Choroid plexus epithelial cell (primary cell): Measurements from ENCODE around the gene STK11IP.
"Not testable (repeated sequence)": the region's sequence is repeated elsewhere in the genome, so short reads cannot be mapped to it uniquely, and the experiment has no call there.

Experiments used
- DNase-seq: peaks from one replicate; pipeline ENCODE4 v3.0.0-alpha.2; 2010; ENCODE audit warnings: low read depth
- H3K4me3 ChIP-seq: 2 replicates; pipeline ENCODE4 v1.5.1; 2011; ENCODE audit warnings: low read depth, mild to moderate bottlenecking, control low read depth, low read length, moderate library complexity
- CTCF ChIP-seq: conservative IDR thresholded peaks from 2 replicates; pipeline ENCODE4 v1.5.1; 2011; ENCODE audit warnings: low read depth, mild to moderate bottlenecking, control low read depth, inconsistent platforms, low read length, moderate library complexity

Gene STK11IP

DNA sequence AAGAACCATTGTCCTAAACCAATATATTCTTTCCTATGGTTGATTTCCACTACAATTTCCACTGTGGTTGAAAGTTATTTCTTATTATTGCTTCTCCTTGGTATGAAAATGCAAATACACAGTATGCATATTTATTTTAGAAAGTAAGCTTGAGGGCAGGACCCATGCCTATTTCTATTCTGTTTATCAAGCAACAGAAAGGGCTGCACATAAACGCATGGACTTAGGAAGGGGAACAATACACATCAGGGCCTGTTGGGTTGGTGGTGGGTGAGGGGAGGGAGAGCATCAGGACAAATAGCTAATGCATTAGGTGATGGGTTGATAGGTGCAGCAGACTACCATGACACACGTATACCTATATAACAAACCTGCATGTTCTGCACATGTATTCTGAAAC is 50.5 kb downstream of the STK11IP start:
- no peak for DNase-seq
- TF ChIP-seq CTCF, result no peak
- no peak overlapping the region for H3K4me3 ChIP-seq

- H3K4me3 ChIP-seq, result no peak overlapping the region
- DNase-seq, result no peak
- TF ChIP-seq CTCF, result no peak
These were observed 51.3 kb downstream of the STK11IP start for GRCh38 chr2:219648963-219649362.

GRCh38 chr2:219650426-219651248 is 53.0 kb downstream of the STK11IP start:
- no peak for DNase-seq
- peak; percentile 2 for TF ChIP-seq CTCF
- no peak overlapping the region for H3K4me3 ChIP-seq

- DNase-seq, H3K4me3 ChIP-seq: not testable (repeated sequence)
These were observed 54.0 kb downstream of the STK11IP start for GRCh38 chr2:219651656-219652055.

DNA sequence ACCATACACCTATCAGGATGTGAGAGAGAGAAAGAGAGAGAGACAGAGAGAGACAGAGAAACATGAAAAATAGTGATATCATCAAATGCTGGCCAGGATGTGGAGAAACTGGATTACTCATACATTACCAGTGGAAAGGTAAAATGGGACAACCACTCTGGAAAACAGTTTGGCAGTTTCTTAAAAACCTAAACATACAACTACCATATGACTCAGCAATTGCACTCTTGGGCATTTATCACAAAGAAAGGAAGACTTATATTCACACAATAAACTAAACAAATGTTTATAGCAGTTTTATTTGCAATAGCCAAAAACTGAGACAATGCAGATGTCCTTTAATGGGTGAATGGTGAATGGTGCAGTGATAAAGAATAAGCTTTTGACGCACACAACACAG is 58.9 kb downstream of the STK11IP start:
- no peak for DNase-seq
- no peak for TF ChIP-seq CTCF
- H3K4me3 ChIP-seq, result no peak overlapping the region

- DNase-seq, result peak; percentile 50
- no peak overlapping the region for H3K4me3 ChIP-seq
- no peak for TF ChIP-seq CTCF
These were observed 60.7 kb downstream of the STK11IP start for GRCh38 chr2:219658196-219658846.

DNA sequence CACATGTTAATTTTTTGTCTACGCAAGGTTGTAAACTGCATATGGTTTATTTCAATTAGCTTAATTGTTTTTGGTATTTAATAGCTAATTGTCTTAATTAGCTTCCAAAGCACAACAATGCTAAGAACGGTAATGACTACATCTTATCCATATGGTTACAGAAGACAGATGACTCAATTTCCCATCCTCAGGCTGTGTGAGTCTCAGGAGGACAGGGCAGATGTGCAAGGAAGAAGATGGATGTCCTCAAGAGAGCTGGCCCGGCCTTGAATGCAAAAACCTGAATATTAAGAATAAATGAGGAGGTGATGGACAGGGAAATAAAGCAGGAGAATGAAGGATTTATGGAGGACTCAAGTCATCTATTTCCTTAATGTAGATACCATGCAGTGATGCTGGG is 61.2 kb downstream of the STK11IP start:
- no peak for TF ChIP-seq CTCF

More for the DNA sequence above, 61.2 kb downstream of the STK11IP start:
- no peak overlapping the region for H3K4me3 ChIP-seq
- DNase-seq, result no peak
